Embryonic facial prominence (tissue), 1 donor: ENCODE results near the gene GGCT.
"Not testable (repeated sequence)": the region's sequence is repeated elsewhere in the genome, so short reads cannot be mapped to it uniquely, and the experiment has no call there.

Experiments used
- DNase-seq: peaks from one replicate; pipeline ENCODE4 v3.0.0-alpha.2; 2016; ENCODE audit errors: extremely low spot score

The GGCT gene

GRCh38 chr7:30515761-30516160 is 11.1 kb upstream of the GGCT start:
- DNase-seq: no peak

GRCh38 chr7:30514776-30515175 is 10.1 kb upstream of the GGCT start:
- no peak for DNase-seq

GRCh38 chr7:30514177-30514576 is 9.5 kb upstream of the GGCT start:
- no peak for DNase-seq

- DNase-seq: no peak
Observed at GRCh38 chr7:30513762-30514161, 9.1 kb upstream of the GGCT start.

GRCh38 chr7:30511973-30512662 is 7.5 kb upstream of the GGCT start:
- DNase-seq: no peak

GRCh38 chr7:30511494-30511893 is 6.9 kb upstream of the GGCT start:
- DNase-seq: no peak

GRCh38 chr7:30510124-30511075 is 5.8 kb upstream of the GGCT start:
- no peak for DNase-seq

GRCh38 chr7:30509171-30509857 is 4.7 kb upstream of the GGCT start:
- DNase-seq: not testable (repeated sequence)

GRCh38 chr7:30507346-30507900 is 2.8 kb upstream of the GGCT start:
- DNase-seq: not testable (repeated sequence)

GRCh38 chr7:30505174-30505697 is 607 bp upstream of the GGCT start:
- DNase-seq: no peak

GRCh38 chr7:30503274-30504212 is 1.1 kb downstream of the GGCT start:
- DNase-seq: no peak

- DNase-seq: no peak
Observed at GRCh38 chr7:30502470-30503251, 2.0 kb downstream of the GGCT start.

GRCh38 chr7:30501264-30501663 is 3.4 kb downstream of the GGCT start:
- DNase-seq: no peak

GRCh38 chr7:30493228-30493627 is 11.4 kb downstream of the GGCT start:
- no peak for DNase-seq

GRCh38 chr7:30491417-30491816 is 13.2 kb downstream of the GGCT start:
- DNase-seq: no peak

GRCh38 chr7:30487371-30487770 is 17.3 kb downstream of the GGCT start:
- no peak for DNase-seq

- no peak for DNase-seq
Observed at GRCh38 chr7:30485667-30486066, 19.0 kb downstream of the GGCT start.

- DNase-seq: not testable (repeated sequence)
Observed at GRCh38 chr7:30481416-30481815, 23.2 kb downstream of the GGCT start.

GRCh38 chr7:30479202-30480120 is 25.2 kb downstream of the GGCT start:
- DNase-seq: no peak
